Activated CD8-positive, alpha-beta memory T cell treated with anti-CD3 and anti-CD28 coated beads, Interleukin-2, amount 10 ng/mL, durations not matched to agents 7 days and 5 days (primary cell): ENCODE results near the gene CYP4A11. TPM values are rescaled to one million over a fixed set of nuclear protein-coding genes. Genes with fewer than 3 reads are reported as not detected.

Experiments used
- total RNA-seq, 2 experiments: library from RNA; stranded (reverse); gene quantifications; one replicate each; pipeline ENCODE4 v1.2.3, GENCODE V29; 2021

Gene CYP4A11
- total RNA-seq, 2 experiments from 2014 or later = not detected

Other genes starting within 250 kb of the CYP4A11 start
- 10 to 100 TPM; 79.2 to 79.4 TPM for gene EFCAB14, start 222.4 kb downstream of the CYP4A11 start, total RNA-seq
- not detected for gene CYP4B1, start 142.4 kb downstream of the CYP4A11 start, total RNA-seq
- not detected for gene CYP4X1, start 82.2 kb upstream of the CYP4A11 start, total RNA-seq
- gene CYP4Z1, start 125.8 kb upstream of the CYP4A11 start, total RNA-seq = not detected
- gene CYP4A22, start 196.0 kb upstream of the CYP4A11 start, total RNA-seq = not detected
- not detected for gene PDZK1IP1, start 248.6 kb upstream of the CYP4A11 start, total RNA-seq